SK-N-SH treated with all-trans-retinoic acid at 6 μM for 48 hours (cell line): ENCODE measurements around the gene FAM110A.

Experiments used
- CREB5 ChIP-seq: fragments of 250-450 bp; sonication (Bioruptor Pico); IDR thresholded peaks from 2 replicates; pipeline ENCODE4 v1.5.1; 2020; ENCODE audit warnings: low read depth, mild to moderate bottlenecking, moderate library complexity
- CSDC2 ChIP-seq: fragments of 250-450 bp; sonication (Bioruptor Pico); IDR thresholded peaks from 2 replicates; pipeline ENCODE4 v1.5.0; 2020; ENCODE audit warnings: mild to moderate bottlenecking, moderate library complexity
- ISL1 ChIP-seq: fragments of 250-450 bp; sonication (Bioruptor Pico); IDR thresholded peaks from 2 replicates; pipeline ENCODE4 v2.1.2; 2022; ENCODE audit warnings: mild to moderate bottlenecking, moderate library complexity
- PPARA ChIP-seq: fragments of 250-450 bp; sonication (Bioruptor Pico); IDR thresholded peaks from 2 replicates; pipeline ENCODE4 v1.5.0; 2020; ENCODE audit warnings: mild to moderate bottlenecking, borderline replicate concordance
- SNAI2 ChIP-seq: fragments of 250-450 bp; sonication (Bioruptor Pico); IDR thresholded peaks from 2 replicates; pipeline ENCODE4 v1.5.0; 2020; ENCODE audit warnings: mild to moderate bottlenecking, moderate library complexity
- ZFP3 ChIP-seq: fragments of 250-450 bp; sonication (Bioruptor Pico); IDR thresholded peaks from 2 replicates; pipeline ENCODE4 v1.5.0; 2020; ENCODE audit warnings: mild to moderate bottlenecking, moderate library complexity
- ZNF565 ChIP-seq: fragments of 450-650 bp; formaldehyde crosslinking; conservative IDR thresholded peaks from 2 replicates; pipeline ENCODE4 v1.5.0; 2020; ENCODE audit warnings: low read depth, mild to moderate bottlenecking, moderate library complexity
- TF ChIP-seq, protein P1 (sequence below): fragments of 250-450 bp; sonication (Bioruptor Pico); IDR thresholded peaks from 2 replicates; pipeline ENCODE4 v1.8.0; 2020; ENCODE audit warnings: mild to moderate bottlenecking, moderate library complexity, borderline replicate concordance
- TF ChIP-seq, protein P2 (sequence below): fragments of 250-450 bp; sonication (Bioruptor Pico); IDR thresholded peaks from 2 replicates; pipeline ENCODE4 v1.5.1; 2021; ENCODE audit warnings: mild to moderate bottlenecking, moderate library complexity
- TF ChIP-seq, protein P3 (sequence below): fragments of 250-450 bp; sonication (Bioruptor Pico); IDR thresholded peaks from 2 replicates; pipeline ENCODE4 v1.8.0; 2021; ENCODE audit warnings: low read depth, mild to moderate bottlenecking, moderate library complexity, borderline replicate concordance

- TF ChIP-seq, protein P1, sequence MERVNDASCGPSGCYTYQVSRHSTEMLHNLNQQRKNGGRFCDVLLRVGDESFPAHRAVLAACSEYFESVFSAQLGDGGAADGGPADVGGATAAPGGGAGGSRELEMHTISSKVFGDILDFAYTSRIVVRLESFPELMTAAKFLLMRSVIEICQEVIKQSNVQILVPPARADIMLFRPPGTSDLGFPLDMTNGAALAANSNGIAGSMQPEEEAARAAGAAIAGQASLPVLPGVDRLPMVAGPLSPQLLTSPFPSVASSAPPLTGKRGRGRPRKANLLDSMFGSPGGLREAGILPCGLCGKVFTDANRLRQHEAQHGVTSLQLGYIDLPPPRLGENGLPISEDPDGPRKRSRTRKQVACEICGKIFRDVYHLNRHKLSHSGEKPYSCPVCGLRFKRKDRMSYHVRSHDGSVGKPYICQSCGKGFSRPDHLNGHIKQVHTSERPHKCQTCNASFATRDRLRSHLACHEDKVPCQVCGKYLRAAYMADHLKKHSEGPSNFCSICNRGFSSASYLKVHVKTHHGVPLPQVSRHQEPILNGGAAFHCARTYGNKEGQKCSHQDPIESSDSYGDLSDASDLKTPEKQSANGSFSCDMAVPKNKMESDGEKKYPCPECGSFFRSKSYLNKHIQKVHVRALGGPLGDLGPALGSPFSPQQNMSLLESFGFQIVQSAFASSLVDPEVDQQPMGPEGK = no peak
- TF ChIP-seq SNAI2 (no peak), CREB5 (CRISPR knock-in tag) (no peak), PPARA (CRISPR knock-in tag) (no peak), ISL1 (no peak), ZFP3 (no peak), ZNF565 (CRISPR knock-in tag) (no peak), CSDC2 (CRISPR knock-in tag) (no peak)
- TF ChIP-seq, protein P2, sequence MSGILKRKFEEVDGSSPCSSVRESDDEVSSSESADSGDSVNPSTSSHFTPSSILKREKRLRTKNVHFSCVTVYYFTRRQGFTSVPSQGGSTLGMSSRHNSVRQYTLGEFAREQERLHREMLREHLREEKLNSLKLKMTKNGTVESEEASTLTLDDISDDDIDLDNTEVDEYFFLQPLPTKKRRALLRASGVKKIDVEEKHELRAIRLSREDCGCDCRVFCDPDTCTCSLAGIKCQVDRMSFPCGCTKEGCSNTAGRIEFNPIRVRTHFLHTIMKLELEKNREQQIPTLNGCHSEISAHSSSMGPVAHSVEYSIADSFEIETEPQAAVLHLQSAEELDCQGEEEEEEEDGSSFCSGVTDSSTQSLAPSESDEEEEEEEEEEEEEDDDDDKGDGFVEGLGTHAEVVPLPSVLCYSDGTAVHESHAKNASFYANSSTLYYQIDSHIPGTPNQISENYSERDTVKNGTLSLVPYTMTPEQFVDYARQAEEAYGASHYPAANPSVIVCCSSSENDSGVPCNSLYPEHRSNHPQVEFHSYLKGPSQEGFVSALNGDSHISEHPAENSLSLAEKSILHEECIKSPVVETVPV (CRISPR knock-in tag) = no peak
- TF ChIP-seq, protein P3, sequence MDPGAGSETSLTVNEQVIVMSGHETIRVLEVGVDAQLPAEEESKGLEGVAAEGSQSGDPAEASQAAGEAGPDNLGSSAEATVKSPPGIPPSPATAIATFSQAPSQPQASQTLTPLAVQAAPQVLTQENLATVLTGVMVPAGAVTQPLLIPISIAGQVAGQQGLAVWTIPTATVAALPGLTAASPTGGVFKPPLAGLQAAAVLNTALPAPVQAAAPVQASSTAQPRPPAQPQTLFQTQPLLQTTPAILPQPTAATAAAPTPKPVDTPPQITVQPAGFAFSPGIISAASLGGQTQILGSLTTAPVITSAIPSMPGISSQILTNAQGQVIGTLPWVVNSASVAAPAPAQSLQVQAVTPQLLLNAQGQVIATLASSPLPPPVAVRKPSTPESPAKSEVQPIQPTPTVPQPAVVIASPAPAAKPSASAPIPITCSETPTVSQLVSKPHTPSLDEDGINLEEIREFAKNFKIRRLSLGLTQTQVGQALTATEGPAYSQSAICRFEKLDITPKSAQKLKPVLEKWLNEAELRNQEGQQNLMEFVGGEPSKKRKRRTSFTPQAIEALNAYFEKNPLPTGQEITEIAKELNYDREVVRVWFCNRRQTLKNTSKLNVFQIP (CRISPR knock-in tag) = no peak
Measured at GRCh38 chr20:858011-858410, 24.5 kb downstream of the FAM110A start.
